Measurements from ENCODE around the gene OR5H1.

DNA sequence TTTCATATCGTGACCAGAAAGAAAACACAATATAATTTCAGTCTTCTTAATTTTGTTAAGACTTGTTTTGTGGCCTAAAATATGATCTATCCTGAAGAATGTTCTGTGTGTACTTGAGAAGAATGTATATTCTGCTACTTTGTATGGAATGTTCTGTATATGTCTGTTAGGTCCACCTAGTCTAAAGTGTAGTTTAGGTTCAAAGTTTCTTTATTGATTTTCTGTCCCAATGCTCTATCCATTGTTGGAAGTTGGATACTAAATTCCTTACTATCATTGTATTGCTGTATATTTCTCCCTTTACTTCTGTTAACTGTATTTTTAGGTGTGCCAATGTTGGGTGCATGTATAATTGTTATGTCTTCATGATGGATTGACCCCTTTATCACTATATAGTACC, 22.4 kb upstream of the OR5H1 start:
- TF ChIP-seq, protein P1, sequence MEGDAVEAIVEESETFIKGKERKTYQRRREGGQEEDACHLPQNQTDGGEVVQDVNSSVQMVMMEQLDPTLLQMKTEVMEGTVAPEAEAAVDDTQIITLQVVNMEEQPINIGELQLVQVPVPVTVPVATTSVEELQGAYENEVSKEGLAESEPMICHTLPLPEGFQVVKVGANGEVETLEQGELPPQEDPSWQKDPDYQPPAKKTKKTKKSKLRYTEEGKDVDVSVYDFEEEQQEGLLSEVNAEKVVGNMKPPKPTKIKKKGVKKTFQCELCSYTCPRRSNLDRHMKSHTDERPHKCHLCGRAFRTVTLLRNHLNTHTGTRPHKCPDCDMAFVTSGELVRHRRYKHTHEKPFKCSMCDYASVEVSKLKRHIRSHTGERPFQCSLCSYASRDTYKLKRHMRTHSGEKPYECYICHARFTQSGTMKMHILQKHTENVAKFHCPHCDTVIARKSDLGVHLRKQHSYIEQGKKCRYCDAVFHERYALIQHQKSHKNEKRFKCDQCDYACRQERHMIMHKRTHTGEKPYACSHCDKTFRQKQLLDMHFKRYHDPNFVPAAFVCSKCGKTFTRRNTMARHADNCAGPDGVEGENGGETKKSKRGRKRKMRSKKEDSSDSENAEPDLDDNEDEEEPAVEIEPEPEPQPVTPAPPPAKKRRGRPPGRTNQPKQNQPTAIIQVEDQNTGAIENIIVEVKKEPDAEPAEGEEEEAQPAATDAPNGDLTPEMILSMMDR (IDR thresholded peaks at IDR 0.05) = no peak
- TF ChIP-seq POLR2A (IDR thresholded peaks at IDR 0.05) = no peak
